HCT116 (cell line): ENCODE results near the gene P2RY13. TPM values are rescaled to one million over a fixed set of nuclear protein-coding genes. Genes with fewer than 3 reads are reported as not detected.

Source experiments
- total RNA-seq: library from RNA; stranded (reverse); gene quantifications from one replicate; pipeline ENCODE4 v1.2.1, GENCODE V29; 2021; ENCODE audit not compliant: unreplicated experiment

Gene P2RY13
- total RNA-seq, 1 experiment from 2014 or later, result not detected

Other genes starting within 250 kb of the P2RY13 start
- gene MED12L, start 243.9 kb downstream of the P2RY13 start, total RNA-seq, result 6.4 TPM
- gene GPR171, start 126.3 kb downstream of the P2RY13 start, total RNA-seq, result not detected
- not detected for gene P2RY14, start 51.0 kb downstream of the P2RY13 start, total RNA-seq
- gene GPR87, start 12.7 kb downstream of the P2RY13 start, total RNA-seq, result 3.8 TPM
- gene P2RY12, start 55.2 kb upstream of the P2RY13 start, total RNA-seq, result not detected
- 0.02 TPM for gene IGSF10, start 131.5 kb upstream of the P2RY13 start, total RNA-seq